ENCODE results near the gene SCML2.
A peak's percentile ranks its signal among the peaks of the same experiment; 100 is the strongest.
"Not testable (repeated sequence)": the region's sequence is repeated elsewhere in the genome, so short reads cannot be mapped to it uniquely, and the experiment has no call there.

SCML2 gene

GRCh38 chrX:18278449-18278848, 76.0 kb downstream of the SCML2 start:
- H3K9me3 ChIP-seq = no peaks in the 10 kb centered on the region
- H3K4me1 ChIP-seq = no peaks in the 10 kb centered on the region
- H3K27me3 ChIP-seq = no peaks in the 10 kb centered on the region
- TF ChIP-seq CTCF (IDR thresholded peaks at IDR 0.05; ENCODE audit: low read depth, low read length) = no peak
- no peak overlapping the region for H3K4me3 ChIP-seq (ENCODE audit: low read depth, low read length)
- DNase-seq = peak; percentile 69
- no peaks in the 10 kb centered on the region for H3K36me3 ChIP-seq

DNA sequence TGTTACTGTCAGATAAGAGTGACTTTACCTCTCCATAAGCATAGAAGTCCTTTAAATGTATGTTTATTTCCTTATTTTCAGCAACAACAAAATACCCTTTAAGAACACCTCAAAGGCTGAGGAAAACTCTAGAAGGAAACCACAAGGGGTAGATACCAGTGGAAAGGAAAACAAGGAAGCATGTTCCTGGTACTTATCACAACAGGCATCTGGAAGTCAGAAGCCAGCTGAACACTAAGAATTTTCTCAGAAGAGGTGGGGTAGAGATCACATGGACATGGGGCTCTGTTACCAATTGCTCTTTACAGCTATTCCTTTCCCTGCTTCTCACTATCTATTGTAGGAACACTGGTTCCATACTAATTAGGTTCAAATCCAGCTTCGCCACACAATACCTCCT, 82.3 kb downstream of the SCML2 start:
- no peak for DNase-seq
- H3K36me3 ChIP-seq = no peaks in the 10 kb centered on the region
- no peaks in the 10 kb centered on the region for H3K9me3 ChIP-seq
- H3K4me1 ChIP-seq = no peaks in the 10 kb centered on the region
- TF ChIP-seq CTCF (IDR thresholded peaks at IDR 0.05; ENCODE audit: low read depth, low read length) = no peak
- no peaks in the 10 kb centered on the region for H3K27me3 ChIP-seq
- H3K4me3 ChIP-seq (ENCODE audit: low read depth, low read length) = no peak overlapping the region

- Histone ChIP-seq H3K4me3 (ENCODE audit: low read depth, low read length) (no peak overlapping the region), H3K36me3 (no peaks in the 10 kb centered on the region), H3K27me3 (no peaks in the 10 kb centered on the region), H3K9me3 (no peaks in the 10 kb centered on the region), H3K4me1 (no peaks in the 10 kb centered on the region)
- DNase-seq = no peak
- TF ChIP-seq CTCF (IDR thresholded peaks at IDR 0.05; ENCODE audit: low read depth, low read length) = no peak
Observed at GRCh38 chrX:18271725-18272124, 82.8 kb downstream of the SCML2 start.

GRCh38 chrX:18271309-18271708, 83.2 kb downstream of the SCML2 start:
- Histone ChIP-seq H3K4me3 (ENCODE audit: low read depth, low read length) (no peak overlapping the region), H3K9me3 (no peaks in the 10 kb centered on the region), H3K36me3 (no peaks in the 10 kb centered on the region), H3K4me1 (no peaks in the 10 kb centered on the region), H3K27me3 (no peaks in the 10 kb centered on the region)
- DNase-seq = no peak
- no peak for TF ChIP-seq CTCF (IDR thresholded peaks at IDR 0.05; ENCODE audit: low read depth, low read length)

- H3K36me3 ChIP-seq = no peaks in the 10 kb centered on the region
- H3K27me3 ChIP-seq = no peaks in the 10 kb centered on the region
- no peaks in the 10 kb centered on the region for H3K4me1 ChIP-seq
- no peaks in the 10 kb centered on the region for H3K9me3 ChIP-seq
- TF ChIP-seq CTCF (IDR thresholded peaks at IDR 0.05; ENCODE audit: low read depth, low read length) = no peak
- DNase-seq = no peak
- no peak overlapping the region for H3K4me3 ChIP-seq (ENCODE audit: low read depth, low read length)
Observed at GRCh38 chrX:18255059-18255458, 99.4 kb downstream of the SCML2 start.

- H3K36me3 ChIP-seq = no peaks in the 10 kb centered on the region
- no peaks in the 10 kb centered on the region for H3K27me3 ChIP-seq
- no peaks in the 10 kb centered on the region for H3K4me1 ChIP-seq
- no peaks in the 10 kb centered on the region for H3K9me3 ChIP-seq
- no peak overlapping the region for H3K4me3 ChIP-seq (ENCODE audit: low read depth, low read length)
- no peak for DNase-seq
- no peak for TF ChIP-seq CTCF (IDR thresholded peaks at IDR 0.05; ENCODE audit: low read depth, low read length)
Observed at GRCh38 chrX:18252644-18253359, 101.7 kb downstream of the SCML2 start.

DNA sequence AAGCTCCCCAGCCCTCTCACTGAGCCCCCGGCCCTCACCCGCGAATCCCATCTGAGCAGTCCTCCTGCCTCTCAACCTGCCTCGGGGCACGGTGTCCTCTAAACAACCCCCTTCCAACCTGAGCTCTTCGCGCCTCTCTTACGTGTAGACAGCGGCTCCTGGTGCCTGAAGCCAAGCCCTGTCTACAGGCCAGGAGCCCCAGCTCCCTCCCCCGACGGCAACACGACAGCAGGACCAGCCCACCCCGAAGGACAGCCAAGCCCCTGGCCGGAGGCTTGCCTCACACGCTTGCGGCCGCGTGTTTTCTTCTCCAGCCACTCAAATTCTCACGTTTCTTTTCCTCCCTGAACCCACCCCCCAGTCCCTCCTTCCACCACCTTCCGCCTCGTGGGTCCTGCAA, 124.8 kb downstream of the SCML2 start:
- DNase-seq; H3K9me3 ChIP-seq; H3K4me3 ChIP-seq (ENCODE audit: low read depth, low read length); H3K36me3 ChIP-seq; H3K4me1 ChIP-seq; H3K27me3 ChIP-seq: not testable (repeated sequence)
